WTC11 (cell line): Measurements from ENCODE around the gene GPRASP1. TPM values are rescaled to one million over a fixed set of nuclear protein-coding genes. Genes with fewer than 3 reads are reported as not detected.

Source experiments
- ATAC-seq: fragments of 200-7000 bp; cut with Tn5 transposase; 2 replicates; pipeline ENCODE4 v1.10.0; 2021; ENCODE audit warnings: mild to moderate bottlenecking, moderate library complexity
- Bru-seq: library from RNA; stranded (reverse); fragments of 400-500 nt; gene quantifications from one replicate; lab custom pipeline; 2021; lab: Mats Ljungman, UMichigan
- CTCF ChIA-PET: fragments of 300-600 bp; sonication (Branson Sonifier 250); formaldehyde crosslinking; loops from one replicate; lab custom pipeline; 2021; ENCODE audit warnings: antibody characterized with exemption; lab: Charles Lee
- POLR2A ChIA-PET: fragments of 350-600 bp; sonication (Branson Sonifier 250); formaldehyde crosslinking; loops from one replicate; lab custom pipeline; 2021; ENCODE audit warnings: antibody characterized with exemption; lab: Charles Lee
- DNase-seq: peaks from one replicate; pipeline ENCODE4 v3.0.0; 2021; ENCODE audit warnings: low spot score
- H3K27ac Mint-ChIP-seq: 2 replicates; pipeline ENCODE4 v1.8.0; 2021; ENCODE audit warnings: mixed read lengths
- H3K27me3 Mint-ChIP-seq: 2 replicates; pipeline ENCODE4 v1.8.0; 2021; ENCODE audit warnings: low read depth, mild to moderate bottlenecking, moderate library complexity, mixed read lengths
- H3K36me3 Mint-ChIP-seq: 2 replicates; pipeline ENCODE4 v1.8.0; 2021; ENCODE audit warnings: mixed read lengths
- H3K4me1 Mint-ChIP-seq: 2 replicates; pipeline ENCODE4 v1.8.0; 2022; ENCODE audit warnings: mixed read lengths
- H3K4me3 Mint-ChIP-seq: 2 replicates; pipeline ENCODE4 v1.8.0; 2021; ENCODE audit warnings: mild to moderate bottlenecking, moderate library complexity, mixed read lengths
- H3K9me3 Mint-ChIP-seq: 2 replicates; pipeline ENCODE4 v1.8.0; 2021; ENCODE audit warnings: mixed read lengths
- AFF4 ChIP-seq: sonication (generic); formaldehyde crosslinking; IDR thresholded peaks from 2 replicates; pipeline ENCODE4 v1.8.1; 2023; ENCODE audit warnings: mild to moderate bottlenecking, missing genetic modification reagents, borderline replicate concordance
- E2F5 ChIP-seq: sonication (generic); formaldehyde crosslinking; IDR thresholded peaks from 2 replicates; pipeline ENCODE4 v1.8.1; 2022; ENCODE audit warnings: mild to moderate bottlenecking, moderate library complexity, missing genetic modification reagents
- EMX1 ChIP-seq: fragments of 250-450 bp; sonication (Bioruptor Pico); IDR thresholded peaks from 2 replicates; pipeline ENCODE4 v1.8.0; 2021; ENCODE audit warnings: mild to moderate bottlenecking
- ERG ChIP-seq: fragments of 250-450 bp; sonication (Bioruptor Pico); IDR thresholded peaks from 2 replicates; pipeline ENCODE4 v1.8.0; 2021; ENCODE audit warnings: mild to moderate bottlenecking
- FOXJ3 ChIP-seq: sonication (generic); formaldehyde crosslinking; IDR thresholded peaks from 2 replicates; pipeline ENCODE4 v1.9.0; 2021; ENCODE audit warnings: missing genetic modification reagents, mild to moderate bottlenecking, borderline replicate concordance
- IRF1 ChIP-seq: sonication (generic); formaldehyde crosslinking; IDR thresholded peaks from 2 replicates; pipeline ENCODE4 v1.8.0; 2023; ENCODE audit warnings: missing genetic modification reagents
- MAX ChIP-seq: sonication (generic); formaldehyde crosslinking; IDR thresholded peaks from 2 replicates; pipeline ENCODE4 v1.8.0; 2022; ENCODE audit warnings: mild to moderate bottlenecking, missing genetic modification reagents
- MLX ChIP-seq: sonication (generic); formaldehyde crosslinking; IDR thresholded peaks from 2 replicates; pipeline ENCODE4 v1.8.1; 2023; ENCODE audit warnings: mild to moderate bottlenecking, missing genetic modification reagents, moderate library complexity
- NFE2L1 ChIP-seq: sonication (generic); formaldehyde crosslinking; IDR thresholded peaks from 2 replicates; pipeline ENCODE4 v1.8.1; 2023; ENCODE audit warnings: missing genetic modification reagents
- NR1H2 ChIP-seq: sonication (generic); formaldehyde crosslinking; IDR thresholded peaks from 2 replicates; pipeline ENCODE4 v1.9.0; 2021; ENCODE audit warnings: mild to moderate bottlenecking, moderate library complexity, missing genetic modification reagents
- OVOL2 ChIP-seq: fragments of 250-450 bp; sonication (Bioruptor Pico); IDR thresholded peaks from 2 replicates; pipeline ENCODE4 v1.9.0; 2021; ENCODE audit warnings: mild to moderate bottlenecking, borderline replicate concordance
- SOX15 ChIP-seq: fragments of 250-450 bp; sonication (Bioruptor Pico); IDR thresholded peaks from 2 replicates; pipeline ENCODE4 v1.9.0; 2021; ENCODE audit warnings: mild to moderate bottlenecking
- STAT6 ChIP-seq: sonication (generic); formaldehyde crosslinking; conservative IDR thresholded peaks from 2 replicates; pipeline ENCODE4 v1.8.1; 2023; ENCODE audit warnings: mild to moderate bottlenecking, low read depth, missing genetic modification reagents, moderate library complexity
- TEAD4 ChIP-seq: sonication (generic); formaldehyde crosslinking; IDR thresholded peaks from 2 replicates; pipeline ENCODE4 v1.8.0; 2022; ENCODE audit warnings: mild to moderate bottlenecking, missing genetic modification reagents
- USF1 ChIP-seq: sonication (generic); formaldehyde crosslinking; IDR thresholded peaks from 2 replicates; pipeline ENCODE4 v1.8.0; 2022; ENCODE audit warnings: mild to moderate bottlenecking, missing genetic modification reagents
- ZNF121 ChIP-seq: sonication (generic); formaldehyde crosslinking; IDR thresholded peaks from 2 replicates; pipeline ENCODE4 v1.8.0; 2023; ENCODE audit warnings: missing genetic modification reagents
- ZNF219 ChIP-seq: sonication (generic); formaldehyde crosslinking; IDR thresholded peaks from 2 replicates; pipeline ENCODE4 v1.8.0; 2023; ENCODE audit warnings: missing genetic modification reagents, mild to moderate bottlenecking, borderline replicate concordance
- ZNF317 ChIP-seq: sonication (generic); formaldehyde crosslinking; IDR thresholded peaks from 2 replicates; pipeline ENCODE4 v1.8.1; 2023; ENCODE audit warnings: low read depth, mild to moderate bottlenecking, moderate library complexity, missing genetic modification reagents, borderline replicate concordance
- ZNF671 ChIP-seq: fragments of 250-450 bp; sonication (Bioruptor Pico); IDR thresholded peaks from 2 replicates; pipeline ENCODE4 v1.8.0; 2021; ENCODE audit warnings: mild to moderate bottlenecking
- long read RNA-seq, 3 experiments: library from RNA in 1 of 3; library from capped mRNA in 1 of 3; library from polyadenylated mRNA in 1 of 3; unstranded in 2 of 3; stranded (forward) in 1 of 3; transcript quantifications; one replicate each; pipeline ENCODE4 v2.0.0, GENCODE V29; 2021
- total RNA-seq: library from RNA; stranded (reverse); gene quantifications from 3 replicates; pipeline ENCODE4 v1.2.3, GENCODE V29; 2021

GPRASP1 gene
- 2.0 to 2.6 TPM (median 2.2 TPM) in 3 replicates for total RNA-seq
- Bru-seq, nascent RNA = percentile 61 among the genes with signal in this experiment
- long read RNA-seq, experiment 1, full-length matches to known transcripts = 2 of 5 reads
- long read RNA-seq, experiment 1, partial matches to known transcripts = 1 of 5 reads
- long read RNA-seq, experiment 1, other reads (novel, unspliced or antisense) = 2 of 5 reads
- long read RNA-seq, experiment 2, partial matches to known transcripts = 0 of 1 reads
- long read RNA-seq, experiment 2, other reads (novel, unspliced or antisense) = 1 of 1 reads
- long read RNA-seq, experiment 3, partial matches to known transcripts = 0 of 3 reads
- long read RNA-seq, experiment 3, other reads (novel, unspliced or antisense) = 3 of 3 reads

- Mint-ChIP-seq H3K27ac (no peak within 1 kb of the TSS), H3K27me3 (peaks cover 24% of the 10 kb centered on the region), H3K4me1 (peaks cover 11% of the 10 kb centered on the region), H3K36me3 (no peaks in the 10 kb centered on the region), H3K4me3 (peak within 1 kb of the TSS; percentile 86), H3K9me3 (no peaks in the 10 kb centered on the region)
- TF ChIP-seq IRF1 (no peak), ZNF219 (no peak), E2F5 (CRISPR knock-in tag) (peak; percentile 44; the same call in 1 of the 2 replicates), MLX (CRISPR knock-in tag) (no peak), OVOL2 (no peak), TEAD4 (CRISPR knock-in tag) (no peak), AFF4 (CRISPR knock-in tag) (no peak), MAX (CRISPR knock-in tag) (peak; percentile 51; the same call in 1 of the 2 replicates), ERG (CRISPR knock-in tag) (no peak), FOXJ3 (CRISPR knock-in tag) (no peak)
- peak; percentile 72 for ATAC-seq
- ChIA-PET CTCF (no interaction called here), POLR2A (no interaction called here)
- peak; percentile 59 for DNase-seq
Measured at GRCh38 chrX:102651242-102652011, at the start of gene GPRASP1. Gene GPRASP1, plus strand, starts transcription at chrX:102651483. Its CDS starts 2,431 bp downstream, at chrX:102653914.

- peaks cover 19% of the 10 kb centered on the region for H3K4me1 Mint-ChIP-seq
- H3K27me3 Mint-ChIP-seq = no peaks in the 10 kb centered on the region
- no peak overlapping the region for H3K27ac Mint-ChIP-seq
- no peak overlapping the region for H3K4me3 Mint-ChIP-seq
- ATAC-seq = no peak
- H3K9me3 Mint-ChIP-seq = no peaks in the 10 kb centered on the region
- peaks cover 13% of the 10 kb centered on the region for H3K36me3 Mint-ChIP-seq
- DNase-seq = no peak
- no peak for TF ChIP-seq USF1 (CRISPR knock-in tag)
- TF ChIP-seq STAT6 = no peak
- no peak for TF ChIP-seq ZNF121 (CRISPR knock-in tag)
- TF ChIP-seq NR1H2 (CRISPR knock-in tag) = no peak
- TF ChIP-seq NFE2L1 (CRISPR knock-in tag) = no peak
- TF ChIP-seq ZNF317 (CRISPR knock-in tag) = no peak
- TF ChIP-seq TEAD4 (CRISPR knock-in tag) = no peak
- no peak for TF ChIP-seq SOX15 (CRISPR knock-in tag)
- TF ChIP-seq ERG (CRISPR knock-in tag) = no peak
- no peak for TF ChIP-seq ZNF671 (CRISPR knock-in tag)
- TF ChIP-seq EMX1 = no peak
- ChIA-PET CTCF (no interaction called here), POLR2A (no interaction called here)
Measured at GRCh38 chrX:102604327-102604726, 47.0 kb upstream of the GPRASP1 start.
